ENCODE data around the gene MPZL1.

- TF ChIP-seq, protein P1, sequence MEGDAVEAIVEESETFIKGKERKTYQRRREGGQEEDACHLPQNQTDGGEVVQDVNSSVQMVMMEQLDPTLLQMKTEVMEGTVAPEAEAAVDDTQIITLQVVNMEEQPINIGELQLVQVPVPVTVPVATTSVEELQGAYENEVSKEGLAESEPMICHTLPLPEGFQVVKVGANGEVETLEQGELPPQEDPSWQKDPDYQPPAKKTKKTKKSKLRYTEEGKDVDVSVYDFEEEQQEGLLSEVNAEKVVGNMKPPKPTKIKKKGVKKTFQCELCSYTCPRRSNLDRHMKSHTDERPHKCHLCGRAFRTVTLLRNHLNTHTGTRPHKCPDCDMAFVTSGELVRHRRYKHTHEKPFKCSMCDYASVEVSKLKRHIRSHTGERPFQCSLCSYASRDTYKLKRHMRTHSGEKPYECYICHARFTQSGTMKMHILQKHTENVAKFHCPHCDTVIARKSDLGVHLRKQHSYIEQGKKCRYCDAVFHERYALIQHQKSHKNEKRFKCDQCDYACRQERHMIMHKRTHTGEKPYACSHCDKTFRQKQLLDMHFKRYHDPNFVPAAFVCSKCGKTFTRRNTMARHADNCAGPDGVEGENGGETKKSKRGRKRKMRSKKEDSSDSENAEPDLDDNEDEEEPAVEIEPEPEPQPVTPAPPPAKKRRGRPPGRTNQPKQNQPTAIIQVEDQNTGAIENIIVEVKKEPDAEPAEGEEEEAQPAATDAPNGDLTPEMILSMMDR (IDR thresholded peaks at IDR 0.05), result no peak
- no peak for TF ChIP-seq POLR2A (IDR thresholded peaks at IDR 0.05)
Measured at GRCh38 chr1:167726008-167726407, 4.2 kb downstream of the MPZL1 start.

Data from testis (tissue), 2 donors.